Measurements from ENCODE around the gene DCLRE1B.

DNA sequence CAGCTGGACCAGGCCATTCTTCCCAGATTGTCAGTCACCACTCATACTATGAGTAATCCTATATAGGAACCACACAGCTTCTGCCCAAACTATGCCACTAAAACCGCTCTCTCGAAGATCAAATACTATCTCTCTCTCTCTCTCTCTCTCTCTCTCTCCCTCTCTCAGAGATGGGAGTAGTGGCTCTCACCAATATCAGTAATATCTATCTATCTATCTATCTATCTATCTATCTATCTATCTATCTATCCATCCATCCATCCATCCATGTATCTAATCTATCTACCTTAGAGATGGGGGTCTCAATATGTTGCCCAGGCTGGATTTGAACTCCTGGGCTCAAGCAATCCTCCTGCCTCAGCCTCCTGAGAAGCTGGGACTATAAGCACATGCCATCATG is 19.3 kb downstream of the DCLRE1B start:
- TF ChIP-seq, protein P1, sequence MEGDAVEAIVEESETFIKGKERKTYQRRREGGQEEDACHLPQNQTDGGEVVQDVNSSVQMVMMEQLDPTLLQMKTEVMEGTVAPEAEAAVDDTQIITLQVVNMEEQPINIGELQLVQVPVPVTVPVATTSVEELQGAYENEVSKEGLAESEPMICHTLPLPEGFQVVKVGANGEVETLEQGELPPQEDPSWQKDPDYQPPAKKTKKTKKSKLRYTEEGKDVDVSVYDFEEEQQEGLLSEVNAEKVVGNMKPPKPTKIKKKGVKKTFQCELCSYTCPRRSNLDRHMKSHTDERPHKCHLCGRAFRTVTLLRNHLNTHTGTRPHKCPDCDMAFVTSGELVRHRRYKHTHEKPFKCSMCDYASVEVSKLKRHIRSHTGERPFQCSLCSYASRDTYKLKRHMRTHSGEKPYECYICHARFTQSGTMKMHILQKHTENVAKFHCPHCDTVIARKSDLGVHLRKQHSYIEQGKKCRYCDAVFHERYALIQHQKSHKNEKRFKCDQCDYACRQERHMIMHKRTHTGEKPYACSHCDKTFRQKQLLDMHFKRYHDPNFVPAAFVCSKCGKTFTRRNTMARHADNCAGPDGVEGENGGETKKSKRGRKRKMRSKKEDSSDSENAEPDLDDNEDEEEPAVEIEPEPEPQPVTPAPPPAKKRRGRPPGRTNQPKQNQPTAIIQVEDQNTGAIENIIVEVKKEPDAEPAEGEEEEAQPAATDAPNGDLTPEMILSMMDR (IDR thresholded peaks at IDR 0.05) = no peak
- no peak for TF ChIP-seq EZH2 (IDR thresholded peaks at IDR 0.05; ENCODE audit: borderline replicate concordance, insufficient read depth, low read depth, low read length, poor library complexity, severe bottlenecking)

Data from B cell (primary cell).